Measurements from ENCODE around the gene ARHGEF17. TPM values are rescaled to one million over a fixed set of nuclear protein-coding genes. Genes with fewer than 3 reads are reported as not detected.

The ARHGEF17 gene
- total and polyA plus RNA-seq, 2 of the 13 experiments (the other 11 are each of a cell fraction or from before 2014, with no cell fraction given) = 10.7 to 28.8 TPM

DNA sequence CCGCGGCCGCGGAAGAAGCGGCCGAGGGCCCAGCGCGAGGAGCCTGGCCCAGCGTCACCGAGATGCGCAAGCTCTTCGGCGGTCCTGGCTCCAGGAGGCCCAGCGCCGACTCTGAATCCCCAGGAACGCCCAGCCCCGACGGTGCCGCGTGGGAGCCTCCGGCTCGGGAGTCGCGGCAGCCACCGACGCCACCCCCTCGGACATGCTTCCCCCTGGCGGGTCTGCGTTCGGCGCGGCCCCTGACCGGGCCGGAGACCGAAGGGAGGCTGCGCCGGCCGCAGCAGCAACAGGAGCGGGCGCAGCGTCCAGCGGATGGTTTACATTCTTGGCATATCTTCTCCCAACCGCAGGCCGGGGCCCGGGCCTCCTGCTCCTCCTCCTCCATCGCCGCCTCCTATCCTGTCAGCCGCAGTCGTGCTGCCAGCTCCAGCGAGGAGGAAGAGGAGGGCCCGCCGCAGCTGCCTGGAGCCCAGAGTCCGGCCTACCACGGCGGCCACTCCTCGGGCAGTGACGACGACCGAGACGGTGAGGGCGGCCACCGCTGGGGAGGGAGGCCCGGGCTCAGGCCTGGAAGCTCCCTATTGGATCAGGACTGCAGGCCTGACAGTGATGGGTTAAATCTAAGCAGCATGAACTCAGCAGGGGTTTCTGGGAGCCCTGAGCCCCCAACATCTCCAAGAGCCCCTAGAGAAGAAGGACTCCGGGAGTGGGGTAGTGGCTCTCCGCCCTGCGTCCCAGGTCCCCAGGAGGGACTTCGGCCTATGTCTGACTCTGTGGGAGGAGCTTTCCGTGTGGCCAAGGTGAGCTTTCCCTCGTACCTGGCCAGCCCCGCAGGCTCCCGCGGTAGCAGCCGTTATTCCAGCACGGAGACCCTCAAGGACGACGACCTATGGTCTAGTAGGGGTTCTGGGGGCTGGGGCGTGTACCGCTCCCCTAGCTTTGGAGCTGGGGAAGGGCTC is 1.2 kb downstream of the ARHGEF17 start (continued):
- 0 out of 2 replicates have a peak, but pooled peaks have one; percentile 66 for TF ChIP-seq SMAD9 (CRISPR knock-in tag; IDR thresholded peaks at IDR 0.05)
- TF ChIP-seq SCMH1 (CRISPR knock-in tag; IDR thresholded peaks at IDR 0.05; ENCODE audit: borderline replicate concordance) = no peak
- TF ChIP-seq, protein P1, sequence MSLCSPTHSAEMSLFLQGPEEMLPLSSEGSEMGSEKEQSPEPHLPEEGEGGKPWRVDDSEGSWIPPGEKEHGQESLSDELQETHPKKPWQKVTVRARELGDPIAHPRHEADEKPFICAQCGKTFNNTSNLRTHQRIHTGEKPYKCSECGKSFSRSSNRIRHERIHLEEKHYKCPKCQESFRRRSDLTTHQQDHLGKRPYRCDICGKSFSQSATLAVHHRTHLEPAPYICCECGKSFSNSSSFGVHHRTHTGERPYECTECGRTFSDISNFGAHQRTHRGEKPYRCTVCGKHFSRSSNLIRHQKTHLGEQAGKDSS (CRISPR knock-in tag; IDR thresholded peaks at IDR 0.05; ENCODE audit: borderline replicate concordance, low read depth) = peak; percentile 88
- TF ChIP-seq, protein P2, sequence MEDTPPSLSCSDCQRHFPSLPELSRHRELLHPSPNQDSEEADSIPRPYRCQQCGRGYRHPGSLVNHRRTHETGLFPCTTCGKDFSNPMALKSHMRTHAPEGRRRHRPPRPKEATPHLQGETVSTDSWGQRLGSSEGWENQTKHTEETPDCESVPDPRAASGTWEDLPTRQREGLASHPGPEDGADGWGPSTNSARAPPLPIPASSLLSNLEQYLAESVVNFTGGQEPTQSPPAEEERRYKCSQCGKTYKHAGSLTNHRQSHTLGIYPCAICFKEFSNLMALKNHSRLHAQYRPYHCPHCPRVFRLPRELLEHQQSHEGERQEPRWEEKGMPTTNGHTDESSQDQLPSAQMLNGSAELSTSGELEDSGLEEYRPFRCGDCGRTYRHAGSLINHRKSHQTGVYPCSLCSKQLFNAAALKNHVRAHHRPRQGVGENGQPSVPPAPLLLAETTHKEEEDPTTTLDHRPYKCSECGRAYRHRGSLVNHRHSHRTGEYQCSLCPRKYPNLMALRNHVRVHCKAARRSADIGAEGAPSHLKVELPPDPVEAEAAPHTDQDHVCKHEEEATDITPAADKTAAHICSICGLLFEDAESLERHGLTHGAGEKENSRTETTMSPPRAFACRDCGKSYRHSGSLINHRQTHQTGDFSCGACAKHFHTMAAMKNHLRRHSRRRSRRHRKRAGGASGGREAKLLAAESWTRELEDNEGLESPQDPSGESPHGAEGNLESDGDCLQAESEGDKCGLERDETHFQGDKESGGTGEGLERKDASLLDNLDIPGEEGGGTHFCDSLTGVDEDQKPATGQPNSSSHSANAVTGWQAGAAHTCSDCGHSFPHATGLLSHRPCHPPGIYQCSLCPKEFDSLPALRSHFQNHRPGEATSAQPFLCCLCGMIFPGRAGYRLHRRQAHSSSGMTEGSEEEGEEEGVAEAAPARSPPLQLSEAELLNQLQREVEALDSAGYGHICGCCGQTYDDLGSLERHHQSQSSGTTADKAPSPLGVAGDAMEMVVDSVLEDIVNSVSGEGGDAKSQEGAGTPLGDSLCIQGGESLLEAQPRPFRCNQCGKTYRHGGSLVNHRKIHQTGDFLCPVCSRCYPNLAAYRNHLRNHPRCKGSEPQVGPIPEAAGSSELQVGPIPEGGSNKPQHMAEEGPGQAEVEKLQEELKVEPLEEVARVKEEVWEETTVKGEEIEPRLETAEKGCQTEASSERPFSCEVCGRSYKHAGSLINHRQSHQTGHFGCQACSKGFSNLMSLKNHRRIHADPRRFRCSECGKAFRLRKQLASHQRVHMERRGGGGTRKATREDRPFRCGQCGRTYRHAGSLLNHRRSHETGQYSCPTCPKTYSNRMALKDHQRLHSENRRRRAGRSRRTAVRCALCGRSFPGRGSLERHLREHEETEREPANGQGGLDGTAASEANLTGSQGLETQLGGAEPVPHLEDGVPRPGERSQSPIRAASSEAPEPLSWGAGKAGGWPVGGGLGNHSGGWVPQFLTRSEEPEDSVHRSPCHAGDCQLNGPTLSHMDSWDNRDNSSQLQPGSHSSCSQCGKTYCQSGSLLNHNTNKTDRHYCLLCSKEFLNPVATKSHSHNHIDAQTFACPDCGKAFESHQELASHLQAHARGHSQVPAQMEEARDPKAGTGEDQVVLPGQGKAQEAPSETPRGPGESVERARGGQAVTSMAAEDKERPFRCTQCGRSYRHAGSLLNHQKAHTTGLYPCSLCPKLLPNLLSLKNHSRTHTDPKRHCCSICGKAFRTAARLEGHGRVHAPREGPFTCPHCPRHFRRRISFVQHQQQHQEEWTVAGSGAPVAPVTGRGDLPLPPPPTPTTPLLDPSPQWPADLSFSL (CRISPR knock-in tag; IDR thresholded peaks at IDR 0.05) = no peak
- TF ChIP-seq ZNF552 (CRISPR knock-in tag; IDR thresholded peaks at IDR 0.05; ENCODE audit: borderline replicate concordance) = peak; percentile 45; the same call in 1 of the 2 replicates
- 0 out of 2 replicates have a peak, but pooled peaks have one; percentile 71 for TF ChIP-seq ZFP37 (CRISPR knock-in tag; IDR thresholded peaks at IDR 0.05; ENCODE audit: borderline replicate concordance)
- TF ChIP-seq, protein P3, sequence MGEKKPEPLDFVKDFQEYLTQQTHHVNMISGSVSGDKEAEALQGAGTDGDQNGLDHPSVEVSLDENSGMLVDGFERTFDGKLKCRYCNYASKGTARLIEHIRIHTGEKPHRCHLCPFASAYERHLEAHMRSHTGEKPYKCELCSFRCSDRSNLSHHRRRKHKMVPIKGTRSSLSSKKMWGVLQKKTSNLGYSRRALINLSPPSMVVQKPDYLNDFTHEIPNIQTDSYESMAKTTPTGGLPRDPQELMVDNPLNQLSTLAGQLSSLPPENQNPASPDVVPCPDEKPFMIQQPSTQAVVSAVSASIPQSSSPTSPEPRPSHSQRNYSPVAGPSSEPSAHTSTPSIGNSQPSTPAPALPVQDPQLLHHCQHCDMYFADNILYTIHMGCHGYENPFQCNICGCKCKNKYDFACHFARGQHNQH (CRISPR knock-in tag; IDR thresholded peaks at IDR 0.05) = peak; percentile 76; the same call in 1 of the 2 replicates
- TF ChIP-seq, protein P4, sequence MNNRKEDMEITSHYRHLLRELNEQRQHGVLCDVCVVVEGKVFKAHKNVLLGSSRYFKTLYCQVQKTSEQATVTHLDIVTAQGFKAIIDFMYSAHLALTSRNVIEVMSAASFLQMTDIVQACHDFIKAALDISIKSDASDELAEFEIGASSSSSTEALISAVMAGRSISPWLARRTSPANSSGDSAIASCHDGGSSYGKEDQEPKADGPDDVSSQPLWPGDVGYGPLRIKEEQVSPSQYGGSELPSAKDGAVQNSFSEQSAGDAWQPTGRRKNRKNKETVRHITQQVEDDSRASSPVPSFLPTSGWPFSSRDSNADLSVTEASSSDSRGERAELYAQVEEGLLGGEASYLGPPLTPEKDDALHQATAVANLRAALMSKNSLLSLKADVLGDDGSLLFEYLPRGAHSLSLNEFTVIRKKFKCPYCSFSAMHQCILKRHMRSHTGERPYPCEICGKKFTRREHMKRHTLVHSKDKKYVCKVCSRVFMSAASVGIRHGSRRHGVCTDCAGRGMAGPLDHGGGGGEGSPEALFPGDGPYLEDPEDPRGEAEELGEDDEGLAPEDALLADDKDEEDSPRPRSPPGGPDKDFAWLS (CRISPR knock-in tag; IDR thresholded peaks at IDR 0.05; ENCODE audit: borderline replicate concordance) = no peak
- TF ChIP-seq ZSCAN9 (CRISPR knock-in tag; IDR thresholded peaks at IDR 0.05; ENCODE audit: borderline replicate concordance) = 0 out of 2 replicates have a peak, but pooled peaks have one; percentile 61
- no peak for TF ChIP-seq ZFP36L2 (CRISPR knock-in tag; IDR thresholded peaks at IDR 0.05)
- TF ChIP-seq SATB2 (CRISPR knock-in tag; IDR thresholded peaks at IDR 0.05) = 0 out of 2 replicates have a peak, but pooled peaks have one; percentile 80
- TF ChIP-seq, protein P5, sequence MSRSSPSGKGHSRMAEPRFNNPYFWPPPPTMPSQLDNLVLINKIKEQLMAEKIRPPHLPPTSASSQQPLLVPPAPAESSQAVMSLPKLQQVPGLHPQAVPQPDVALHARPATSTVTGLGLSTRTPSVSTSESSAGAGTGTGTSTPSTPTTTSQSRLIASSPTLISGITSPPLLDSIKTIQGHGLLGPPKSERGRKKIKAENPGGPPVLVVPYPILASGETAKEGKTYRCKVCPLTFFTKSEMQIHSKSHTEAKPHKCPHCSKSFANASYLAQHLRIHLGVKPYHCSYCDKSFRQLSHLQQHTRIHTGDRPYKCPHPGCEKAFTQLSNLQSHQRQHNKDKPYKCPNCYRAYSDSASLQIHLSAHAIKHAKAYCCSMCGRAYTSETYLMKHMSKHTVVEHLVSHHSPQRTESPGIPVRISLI (CRISPR knock-in tag; IDR thresholded peaks at IDR 0.05; ENCODE audit: borderline replicate concordance) = no peak; the same call in 1 of the 2 replicates
- peak; percentile 19; the same call in 1 of the 2 replicates for TF ChIP-seq CREM (IDR thresholded peaks at IDR 0.05)
- no peak for TF ChIP-seq CREM (CRISPR knock-in tag; IDR thresholded peaks at IDR 0.05)
- TF ChIP-seq, protein P6, sequence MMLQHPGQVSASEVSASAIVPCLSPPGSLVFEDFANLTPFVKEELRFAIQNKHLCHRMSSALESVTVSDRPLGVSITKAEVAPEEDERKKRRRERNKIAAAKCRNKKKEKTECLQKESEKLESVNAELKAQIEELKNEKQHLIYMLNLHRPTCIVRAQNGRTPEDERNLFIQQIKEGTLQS (CRISPR knock-in tag; IDR thresholded peaks at IDR 0.05) = no peak

Data from HepG2 (cell line).